HepG2 (cell line): Measurements from ENCODE around the gene NELL1. TPM values are rescaled to one million over a fixed set of nuclear protein-coding genes. Genes with fewer than 3 reads are reported as not detected.

ENCODE experiments used
- ATAC-seq: fragments of 200-7000 bp; cut with Tn5 transposase; 3 replicates; pipeline ENCODE4 v1.9.1; 2020; ENCODE audit warnings: mild to moderate bottlenecking, moderate library complexity
- BruUV-seq: library from RNA; stranded (reverse); fragments of 400-500 nt; replicated peaks from 2 replicates; lab custom pipeline; 2021; lab: Mats Ljungman, UMichigan
- CTCF ChIA-PET: fragments of 300-600 bp; formaldehyde crosslinking; extraction: SDS; loops from one replicate; lab custom pipeline; 2021; ENCODE audit warnings: low total read pairs, inconsistent platforms, low intra/inter-chr PET ratio; lab: Yijun Ruan, JAX
- POLR2A ChIA-PET: fragments of 350-600 bp; sonication (Branson Sonifier 250); formaldehyde crosslinking; loops from one replicate; lab custom pipeline; 2020; ENCODE audit warnings: antibody characterized with exemption, inconsistent platforms; lab: Yijun Ruan, JAX
- DNase-seq: peaks from one replicate; pipeline ENCODE4 v3.0.0-alpha.2; 2015; ENCODE audit warnings: low spot score
- FAIRE-seq: peaks from 3 replicates; lab custom pipeline; 2011; peaks lifted over from hg19 to GRCh38; lab: Jason Lieb, UNC
- H2AFZ ChIP-seq: one replicate; pipeline ENCODE4 v1.6.1; 2011; ENCODE audit warnings: low read length, inconsistent platforms
- H3K27ac ChIP-seq: fragments of 300-600 bp; 3 replicates; pipeline ENCODE4 v1.8.0; 2011; ENCODE audit warnings: mixed run types, mild to moderate bottlenecking, mixed read lengths, low read length, inconsistent platforms; ENCODE audit not compliant: insufficient read depth; ENCODE audit errors: extremely low read length
- H3K27me3 ChIP-seq, 2 experiments: fragments of 200-600 bp in 1 of 2; 2 replicates in 1 of 2; 3 replicates in 1 of 2; pipeline versions ENCODE4 v1.6.0 to v1.8.0; 2011; ENCODE audit warnings: low read length in 2 of 2, mild to moderate bottlenecking in 2 of 2, moderate library complexity in 2 of 2, inconsistent platforms in 1 of 2; ENCODE audit not compliant: insufficient read depth in 2 of 2, control insufficient read depth in 1 of 2
- H3K36me3 ChIP-seq, 2 experiments: fragments of 200-600 bp in 1 of 2; replicated peaks in 1 of 2; 2 replicates in 1 of 2; 3 replicates in 1 of 2; pipeline versions ENCODE4 v1.5.1 to v1.8.0; 2011; ENCODE audit warnings: low read length in 2 of 2, inconsistent platforms in 1 of 2; ENCODE audit not compliant: insufficient read depth in 2 of 2, control insufficient read depth in 1 of 2
- H3K4me1 ChIP-seq: 2 replicates; pipeline ENCODE4 v1.5.1; 2012; ENCODE audit warnings: low read length, inconsistent platforms; ENCODE audit not compliant: insufficient read depth
- H3K4me2 ChIP-seq: 2 replicates; pipeline ENCODE4 v1.6.0; 2011; ENCODE audit warnings: low read depth, low read length, inconsistent platforms
- H3K4me3 ChIP-seq, 3 experiments: fragments of 200-600 bp in 1 of 3; sonication (generic), shearing (Covaris generic) in 1 of 3; replicated peaks in 1 of 3; 2 replicates each; pipeline ENCODE4 v1.5.1; 2011 to 2016; ENCODE audit warnings: low read length in 3 of 3, inconsistent platforms in 2 of 3, low read depth in 2 of 3, mild to moderate bottlenecking in 2 of 3, control low read depth in 1 of 3, mixed read lengths in 1 of 3; ENCODE audit not compliant: insufficient read depth in 1 of 3
- H3K79me2 ChIP-seq: one replicate; pipeline ENCODE4 v1.6.1; 2011; ENCODE audit warnings: low read length, inconsistent platforms; ENCODE audit not compliant: insufficient read depth
- H3K9ac ChIP-seq: 2 replicates; pipeline ENCODE4 v1.6.0; 2011; ENCODE audit warnings: mild to moderate bottlenecking, low read depth, low read length, inconsistent platforms; ENCODE audit not compliant: insufficient read depth
- H3K9me3 ChIP-seq: 2 replicates; pipeline ENCODE4 v1.5.1; 2012; ENCODE audit warnings: mild to moderate bottlenecking, low read length
- H4K20me1 ChIP-seq: 2 replicates; pipeline ENCODE4 v1.6.0; 2011; ENCODE audit warnings: inconsistent platforms, mild to moderate bottlenecking, low read length, moderate library complexity; ENCODE audit not compliant: insufficient read depth
- NPAS2 ChIP-seq: sonication (generic); formaldehyde crosslinking; IDR thresholded peaks from 2 replicates; pipeline ENCODE4 v1.8.0; 2022; ENCODE audit warnings: mild to moderate bottlenecking, missing genetic modification reagents, borderline replicate concordance
- ZBTB4 ChIP-seq: sonication (generic); formaldehyde crosslinking; IDR thresholded peaks from 2 replicates; pipeline ENCODE4 v1.4.0; 2020; ENCODE audit warnings: missing genetic modification reagents, mild to moderate bottlenecking, borderline replicate concordance
- ZKSCAN1 ChIP-seq: fragments of 150-350 bp; IDR thresholded peaks from 2 replicates; pipeline ENCODE4 v1.6.1; 2014; ENCODE audit warnings: low read length
- WGBS: methylation state at CpG from one replicate; pipeline ENCODE4 v1.1.6; 2017; ENCODE audit warnings: low lambda C conversion rate; 5-methylcytosine and 5-hydroxymethylcytosine counted together
- in situ Hi-C: cut with HindIII; loops from 2 replicates; pipeline ENCODE4 v1.10.0; 2017; ENCODE audit warnings: low pct_unique_long_range_greater_than_20kb; ENCODE audit not compliant: extremely low pct_ligation_motif_present
- intact Hi-C: fragments of 100-400 bp; cut with micrococcal nuclease; formaldehyde crosslinking; loops from one replicate; pipeline ENCODE4 v1.10.0; 2022; ENCODE audit not compliant: unreplicated experiment
- polyA plus RNA-seq, 8 experiments: library from polyadenylated mRNA; depleted of rRNA in 3 of 8; stranded (reverse) in 7 of 8; unstranded in 1 of 8; fragments of >200 nt; fragmentation: Illumina TruSeq in 4 of 8; extraction: Trizol in 4 of 8; gene quantifications; 2 replicates each; pipeline versions ENCODE4 v1.2.1 to v1.2.3, GENCODE V29; 2011 to 2016; ENCODE audit warnings: low read depth in 4 of 8, missing spikeins in 1 of 8, mixed read lengths in 1 of 8; ENCODE audit not compliant: insufficient read depth in 1 of 8
- total RNA-seq, 5 experiments: library from RNA; depleted of rRNA; stranded (reverse); fragments of >200 nt; fragmentation: Illumina TruSeq; extraction: Trizol; gene quantifications; 2 replicates each; pipeline ENCODE4 v1.2.3, GENCODE V29; 2016; ENCODE audit warnings: low read depth in 1 of 5
- TF ChIP-seq, protein P1 (sequence below): IDR thresholded peaks from 2 replicates; pipeline ENCODE4 v1.6.1; 2016; ENCODE audit warnings: missing compliant biosample characterization, missing genetic modification reagents, borderline replicate concordance

NELL1 gene
- total and polyA plus RNA-seq, 2 of the 13 experiments (the other 11 are each of a cell fraction or from before 2014, with no cell fraction given): not detected

DNA sequence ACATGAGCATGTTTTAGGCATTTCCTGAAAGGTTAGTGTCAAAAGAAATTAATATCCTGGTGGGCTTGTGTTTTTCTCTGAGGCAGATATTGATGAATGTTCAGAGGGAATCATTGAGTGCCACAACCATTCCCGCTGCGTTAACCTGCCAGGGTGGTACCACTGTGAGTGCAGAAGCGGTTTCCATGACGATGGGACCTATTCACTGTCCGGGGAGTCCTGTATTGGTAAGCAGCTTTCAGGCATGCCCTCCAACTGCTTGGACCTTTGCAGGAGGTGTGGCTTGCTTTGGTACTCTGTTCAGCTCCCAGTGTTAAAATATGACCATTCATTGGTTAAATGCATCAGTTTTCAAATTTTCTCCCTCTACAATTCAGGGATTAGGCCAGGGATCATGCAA is 864.9 kb downstream of the NELL1 start:
- WGBS: 2% methylated on average over 5 of the region's 5 CpGs
- no peak for DNase-seq
- Histone ChIP-seq H3K27me3 (no peaks in the 10 kb centered on the region), H3K4me3 (no peak overlapping the region), H2AFZ (no peak overlapping the region), H3K9me3 (no peaks in the 10 kb centered on the region), H3K9ac (no peak overlapping the region), H3K36me3 (no peaks in the 10 kb centered on the region), H3K79me2 (no peaks in the 10 kb centered on the region), H3K4me2 (no peak overlapping the region), H4K20me1 (no peaks in the 10 kb centered on the region), H3K27ac (no peak overlapping the region), H3K4me1 (no peaks in the 10 kb centered on the region)
- no TSS peak for BruUV-seq
- no peak for FAIRE-seq
- no peak for ATAC-seq
- in situ Hi-C loops: no loop called here
- intact Hi-C loops: no loop called here
- CTCF ChIA-PET: no interaction called here
- TF ChIP-seq, protein P1, sequence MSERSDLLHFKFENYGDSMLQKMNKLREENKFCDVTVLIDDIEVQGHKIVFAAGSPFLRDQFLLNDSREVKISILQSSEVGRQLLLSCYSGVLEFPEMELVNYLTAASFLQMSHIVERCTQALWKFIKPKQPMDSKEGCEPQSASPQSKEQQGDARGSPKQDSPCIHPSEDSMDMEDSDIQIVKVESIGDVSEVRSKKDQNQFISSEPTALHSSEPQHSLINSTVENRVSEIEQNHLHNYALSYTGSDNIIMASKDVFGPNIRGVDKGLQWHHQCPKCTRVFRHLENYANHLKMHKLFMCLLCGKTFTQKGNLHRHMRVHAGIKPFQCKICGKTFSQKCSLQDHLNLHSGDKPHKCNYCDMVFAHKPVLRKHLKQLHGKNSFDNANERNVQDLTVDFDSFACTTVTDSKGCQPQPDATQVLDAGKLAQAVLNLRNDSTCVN (CRISPR knock-in tag): no peak
- TF ChIP-seq ZKSCAN1 (no peak), ZBTB4 (CRISPR knock-in tag) (no peak), NPAS2 (CRISPR knock-in tag) (no peak)
- POLR2A ChIA-PET: no interaction called here
